HCT116 (cell line): ENCODE data around the gene SMURF1. TPM values are rescaled to one million over a fixed set of nuclear protein-coding genes. Genes with fewer than 3 reads are reported as not detected.

Source experiments
- ATAC-seq: fragments of 200-7000 bp; cut with Tn5 transposase; 2 replicates; pipeline ENCODE4 v1.9.1; 2020; ENCODE audit warnings: mild to moderate bottlenecking, moderate library complexity
- BruUV-seq: library from RNA; stranded (reverse); fragments of 400-500 nt; replicated peaks from 2 replicates; lab custom pipeline; 2021; lab: Mats Ljungman, UMichigan
- CTCF ChIA-PET: fragments of 300-600 bp; sonication (Branson Sonifier 250); formaldehyde crosslinking; loops from one replicate; lab custom pipeline; 2021; ENCODE audit warnings: antibody characterized with exemption; lab: Charles Lee
- POLR2A ChIA-PET: fragments of 300-600, 350-600 bp; sonication (Branson Sonifier 250); formaldehyde crosslinking; loops from one replicate; lab custom pipeline; 2021; ENCODE audit warnings: antibody characterized with exemption; lab: Charles Lee
- RAD21 ChIA-PET, 2 experiments: fragments of 300-600 bp; sonication (Branson Sonifier 250); formaldehyde crosslinking; loops; one replicate each; lab custom pipeline; 2023; ENCODE audit warnings: low total read pairs in 2 of 2; ENCODE audit not compliant: uncharacterized antibody in 2 of 2, unreplicated experiment in 2 of 2, low non-redundant PET in 1 of 2; lab: Charles Lee
- DNase-seq: peaks from one replicate; pipeline ENCODE4 v3.0.0-alpha.2; 2010; ENCODE audit warnings: low read depth, low spot score
- H2AFZ ChIP-seq: fragments of 200-600 bp; shearing (Covaris generic), sonication (generic); 2 replicates; pipeline ENCODE4 v1.6.1; 2017; ENCODE audit warnings: low read depth, mixed run types, mixed read lengths, antibody characterized with exemption, low read length; ENCODE audit not compliant: poor library complexity, severe bottlenecking
- H3K27ac ChIP-seq: 2 replicates; pipeline ENCODE4 v1.5.1; 2012; ENCODE audit warnings: low read depth, low read length
- H3K27me3 ChIP-seq: fragments of 200-600 bp; sonication (generic); 2 replicates; pipeline ENCODE4 v1.6.1; 2016; ENCODE audit warnings: mixed run types, low read length, mixed read lengths; ENCODE audit not compliant: insufficient read depth
- H3K36me3 ChIP-seq, 2 experiments: fragments of 200-500 bp in 1 of 2; fragments of 200-600 bp in 1 of 2; sonication (Bioruptor generic) in 1 of 2; sonication (generic) in 1 of 2; 2 replicates each; pipeline versions ENCODE4 v1.5.1 to v1.6.1; 2014 to 2016; ENCODE audit warnings: low read length in 2 of 2, inconsistent platforms in 1 of 2, mixed read lengths in 1 of 2, mixed run types in 1 of 2; ENCODE audit not compliant: insufficient read depth in 2 of 2, control insufficient read depth in 1 of 2
- H3K4me1 ChIP-seq, 2 experiments: fragments of 200-600 bp in 1 of 2; sonication (generic) in 1 of 2; 2 replicates each; pipeline versions ENCODE4 v1.5.1 to v1.6.1; 2012 to 2017; ENCODE audit warnings: low read length in 2 of 2, inconsistent platforms in 1 of 2, mild to moderate bottlenecking in 1 of 2, mixed read lengths in 1 of 2, mixed run types in 1 of 2, moderate library complexity in 1 of 2; ENCODE audit not compliant: insufficient read depth in 2 of 2, control insufficient read depth in 1 of 2
- H3K4me2 ChIP-seq: fragments of 200-600 bp; sonication (generic); 2 replicates; pipeline ENCODE4 v1.6.1; 2017; ENCODE audit warnings: mixed run types, low read length, mixed read lengths
- H3K4me3 ChIP-seq, 2 experiments: fragments of 200-600 bp in 1 of 2; sonication (generic) in 1 of 2; replicated peaks in 1 of 2; 2 replicates each; pipeline ENCODE4 v1.5.1; 2011 to 2016; ENCODE audit warnings: low read length in 2 of 2, control low read depth in 1 of 2, low read depth in 1 of 2, mild to moderate bottlenecking in 1 of 2, mixed read lengths in 1 of 2, mixed run types in 1 of 2
- H3K79me2 ChIP-seq: fragments of 200-600 bp; sonication (generic); 2 replicates; pipeline ENCODE4 v1.6.1; 2017; ENCODE audit warnings: mild to moderate bottlenecking, mixed run types, low read length, moderate library complexity, mixed read lengths; ENCODE audit not compliant: insufficient read depth
- H3K9ac ChIP-seq: fragments of 200-600 bp; sonication (generic); 2 replicates; pipeline ENCODE4 v1.6.1; 2016; ENCODE audit warnings: low read length, mixed read lengths
- H3K9me2 ChIP-seq: fragments of 200-600 bp; sonication (generic), shearing (Covaris generic); 2 replicates; pipeline ENCODE4 v1.6.1; 2017; ENCODE audit warnings: mixed run types, mild to moderate bottlenecking, moderate library complexity; ENCODE audit not compliant: insufficient read depth
- H3K9me3 ChIP-seq, 2 experiments: fragments of 200-500 bp in 1 of 2; fragments of 200-600 bp in 1 of 2; sonication (Bioruptor generic) in 1 of 2; sonication (generic) in 1 of 2; 2 replicates each; pipeline ENCODE4 v1.6.1; 2014 to 2017; ENCODE audit warnings: low read length in 2 of 2, mixed read lengths in 2 of 2, inconsistent platforms in 1 of 2, low read depth in 1 of 2, mild to moderate bottlenecking in 1 of 2, mixed run types in 1 of 2, moderate library complexity in 1 of 2; ENCODE audit not compliant: control insufficient read depth in 1 of 2, insufficient read depth in 1 of 2
- H4K20me1 ChIP-seq: fragments of 200-600 bp; sonication (generic), shearing (Covaris generic); 2 replicates; pipeline ENCODE4 v1.6.1; 2017; ENCODE audit warnings: mixed run types, mild to moderate bottlenecking, moderate library complexity; ENCODE audit not compliant: insufficient read depth
- intact Hi-C: fragments of 100-400 bp; cut with micrococcal nuclease; formaldehyde crosslinking; loops from 2 replicates; pipeline ENCODE4 v1.10.0; 2022
- total RNA-seq: library from RNA; stranded (reverse); gene quantifications from one replicate; pipeline ENCODE4 v1.2.1, GENCODE V29; 2021; ENCODE audit not compliant: unreplicated experiment
- TF ChIP-seq, protein P1 (sequence below), 3 experiments: fragments of 200-600 bp in 1 of 3; sonication (generic) in 1 of 3; IDR thresholded peaks in 2 of 3; conservative IDR thresholded peaks in 1 of 3; 2 replicates each; pipeline ENCODE4 v1.5.1; 2012 to 2017; ENCODE audit warnings: low read depth in 2 of 3, low read length in 2 of 3, antibody characterized with exemption in 1 of 3, borderline replicate concordance in 1 of 3, control low read depth in 1 of 3, mild to moderate bottlenecking in 1 of 3, mixed read lengths in 1 of 3, mixed run types in 1 of 3, moderate library complexity in 1 of 3; ENCODE audit not compliant: insufficient read depth in 1 of 3
- TF ChIP-seq, protein P2 (sequence below): IDR thresholded peaks from 2 replicates; pipeline ENCODE4 v1.6.1; 2012

Gene SMURF1
- total RNA-seq, 1 experiment from 2014 or later, result 24.6 TPM

DNA sequence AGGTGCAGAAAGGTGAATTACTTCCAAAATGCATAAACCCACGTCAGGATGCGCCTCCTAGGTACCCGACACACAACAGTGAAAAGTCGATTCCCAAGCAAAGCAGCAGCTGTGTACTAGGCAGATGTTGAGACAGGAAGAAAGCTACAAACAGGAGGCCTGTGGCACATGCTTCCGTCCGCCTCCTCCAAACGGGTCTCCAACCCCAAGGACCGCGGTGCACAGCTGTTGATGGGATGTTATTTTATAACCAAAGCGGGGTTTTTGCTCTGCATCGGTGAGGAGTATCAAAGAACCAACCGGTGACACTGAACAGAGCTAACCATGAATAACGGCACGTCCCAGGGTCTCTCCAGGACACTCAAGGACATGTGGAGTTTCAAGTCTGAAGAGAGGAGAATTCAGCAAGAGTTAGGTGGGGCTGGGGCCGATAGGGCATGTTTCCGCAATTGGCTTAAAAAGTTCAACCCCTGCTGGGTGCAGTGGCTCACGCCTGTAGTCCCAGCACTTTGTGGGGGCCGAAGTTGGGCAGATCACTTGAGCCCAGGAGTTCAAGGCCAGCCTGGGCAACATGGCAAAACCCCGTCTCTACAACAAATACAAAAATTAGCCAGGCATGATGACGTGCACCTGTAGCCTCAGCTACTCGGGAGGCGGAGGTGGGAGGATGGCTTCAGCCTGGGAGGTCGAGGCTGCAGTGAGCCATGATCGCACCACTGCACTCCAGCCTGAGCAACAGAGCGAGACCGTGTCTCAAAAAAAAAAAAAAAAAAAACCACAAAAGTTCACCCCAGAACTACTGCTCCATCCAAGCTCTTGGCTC is 108.0 kb downstream of the SMURF1 start:
- no peaks in the 10 kb centered on the region for H3K9me2 ChIP-seq
- no peaks in the 10 kb centered on the region for H3K27me3 ChIP-seq
- no peak overlapping the region for H3K4me3 ChIP-seq
- ChIA-PET POLR2A (no interaction called here), CTCF (interaction anchor here (0.7 to 1.5 kb wide), 4 partner anchors 10 to 279 kb away, joined by 3 to 6 read pairs (median 4); no protein-coding TSS in a partner anchor), RAD21 (interaction anchor here in 1 of 2 experiments (0.5 to 0.6 kb wide), 2 partner anchors 107 to 351 kb away, joined by 3 to 9 read pairs; no protein-coding TSS in a partner anchor)
- no peaks in the 10 kb centered on the region for H3K9me3 ChIP-seq
- no TSS peak for BruUV-seq
- H3K9ac ChIP-seq, result no peak overlapping the region
- H3K4me2 ChIP-seq, result no peak overlapping the region
- ATAC-seq, result no peak
- peaks cover 0 to 4% of the 10 kb centered on the region in 2 experiments; a peak in 1 of 4 replicates for H3K4me1 ChIP-seq
- DNase-seq, result no peak
- intact Hi-C loops, result no loop called here
- H3K79me2 ChIP-seq, result no peaks in the 10 kb centered on the region
- no peak overlapping the region for H3K27ac ChIP-seq
- H3K36me3 ChIP-seq, result peaks cover 21 to 49% of the 10 kb centered on the region in 2 experiments
- TF ChIP-seq, protein P1, sequence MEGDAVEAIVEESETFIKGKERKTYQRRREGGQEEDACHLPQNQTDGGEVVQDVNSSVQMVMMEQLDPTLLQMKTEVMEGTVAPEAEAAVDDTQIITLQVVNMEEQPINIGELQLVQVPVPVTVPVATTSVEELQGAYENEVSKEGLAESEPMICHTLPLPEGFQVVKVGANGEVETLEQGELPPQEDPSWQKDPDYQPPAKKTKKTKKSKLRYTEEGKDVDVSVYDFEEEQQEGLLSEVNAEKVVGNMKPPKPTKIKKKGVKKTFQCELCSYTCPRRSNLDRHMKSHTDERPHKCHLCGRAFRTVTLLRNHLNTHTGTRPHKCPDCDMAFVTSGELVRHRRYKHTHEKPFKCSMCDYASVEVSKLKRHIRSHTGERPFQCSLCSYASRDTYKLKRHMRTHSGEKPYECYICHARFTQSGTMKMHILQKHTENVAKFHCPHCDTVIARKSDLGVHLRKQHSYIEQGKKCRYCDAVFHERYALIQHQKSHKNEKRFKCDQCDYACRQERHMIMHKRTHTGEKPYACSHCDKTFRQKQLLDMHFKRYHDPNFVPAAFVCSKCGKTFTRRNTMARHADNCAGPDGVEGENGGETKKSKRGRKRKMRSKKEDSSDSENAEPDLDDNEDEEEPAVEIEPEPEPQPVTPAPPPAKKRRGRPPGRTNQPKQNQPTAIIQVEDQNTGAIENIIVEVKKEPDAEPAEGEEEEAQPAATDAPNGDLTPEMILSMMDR (IDR thresholded peaks at IDR 0.05 in 2 of 3, conservative IDR thresholded peaks at IDR 0.05 in 1 of 3; ENCODE audit: borderline replicate concordance in 1 of 3, insufficient read depth in 1 of 3, low read depth in 2 of 3, low read length in 2 of 3), result no peak
- TF ChIP-seq, protein P2, sequence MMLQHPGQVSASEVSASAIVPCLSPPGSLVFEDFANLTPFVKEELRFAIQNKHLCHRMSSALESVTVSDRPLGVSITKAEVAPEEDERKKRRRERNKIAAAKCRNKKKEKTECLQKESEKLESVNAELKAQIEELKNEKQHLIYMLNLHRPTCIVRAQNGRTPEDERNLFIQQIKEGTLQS, result no peak
- no peak overlapping the region for H2AFZ ChIP-seq
- no peaks in the 10 kb centered on the region for H4K20me1 ChIP-seq
